H9 (cell line): ENCODE results near the gene APLF. TPM values are rescaled to one million over a fixed set of nuclear protein-coding genes. Genes with fewer than 3 reads are reported as not detected.

ENCODE experiments used
- DNase-seq: peaks from one replicate; pipeline ENCODE4 v3.0.0-alpha.2; 2017
- H2AFZ ChIP-seq: one replicate; pipeline ENCODE4 v1.6.1; 2013; ENCODE audit warnings: mild to moderate bottlenecking, low read length, control low read depth, moderate library complexity
- H2AK5ac ChIP-seq: 2 replicates; pipeline ENCODE4 v1.6.1; 2013; ENCODE audit warnings: low read length, control low read depth, mixed read lengths; ENCODE audit not compliant: insufficient read length
- H2BK120ac ChIP-seq: one replicate; pipeline ENCODE4 v1.6.1; 2013; ENCODE audit warnings: low read depth, mild to moderate bottlenecking, low read length, control low read depth, inconsistent platforms; ENCODE audit not compliant: poor library complexity, severe bottlenecking
- H2BK12ac ChIP-seq: 2 replicates; pipeline ENCODE4 v1.6.1; 2013; ENCODE audit warnings: low read length, control low read depth, mixed read lengths, low read depth; ENCODE audit not compliant: insufficient read length
- H2BK15ac ChIP-seq: 2 replicates; pipeline ENCODE4 v1.6.1; 2013; ENCODE audit warnings: low read depth, low read length, control low read depth
- H2BK20ac ChIP-seq: one replicate; pipeline ENCODE4 v1.6.1; 2013; ENCODE audit warnings: low read depth, mild to moderate bottlenecking, low read length, control low read depth, inconsistent platforms; ENCODE audit not compliant: poor library complexity, severe bottlenecking
- H2BK5ac ChIP-seq: 2 replicates; pipeline ENCODE4 v1.6.1; 2013; ENCODE audit warnings: low read length, control low read depth, mixed read lengths; ENCODE audit not compliant: insufficient read length
- H3K14ac ChIP-seq: 2 replicates; pipeline ENCODE4 v1.6.1; 2013; ENCODE audit warnings: low read length, control low read depth; ENCODE audit not compliant: insufficient read depth
- H3K18ac ChIP-seq: 2 replicates; pipeline ENCODE4 v1.6.1; 2013; ENCODE audit warnings: low read depth, mild to moderate bottlenecking, mixed read lengths, low read length, control low read depth; ENCODE audit not compliant: insufficient read length
- H3K23ac ChIP-seq: 2 replicates; pipeline ENCODE4 v1.6.1; 2013; ENCODE audit warnings: low read length, control low read depth, mixed read lengths, low read depth; ENCODE audit not compliant: insufficient read length
- H3K23me2 ChIP-seq: 2 replicates; pipeline ENCODE4 v1.6.1; 2013; ENCODE audit warnings: low read depth, mild to moderate bottlenecking, mixed read lengths, low read length, control low read depth; ENCODE audit not compliant: insufficient read length, poor library complexity, severe bottlenecking
- H3K27ac ChIP-seq: 2 replicates; pipeline ENCODE4 v1.5.1; 2013; ENCODE audit warnings: low read length, control low read depth, mixed read lengths, low read depth; ENCODE audit not compliant: insufficient read length
- H3K27me3 ChIP-seq: 2 replicates; pipeline ENCODE4 v1.6.1; 2013; ENCODE audit warnings: low read length, control low read depth, inconsistent platforms; ENCODE audit not compliant: insufficient read depth
- H3K4ac ChIP-seq: 2 replicates; pipeline ENCODE4 v1.6.1; 2013; ENCODE audit warnings: low read depth, mild to moderate bottlenecking, control low read depth, inconsistent platforms, low read length, moderate library complexity
- H3K4me1 ChIP-seq: 2 replicates; pipeline ENCODE4 v1.6.1; 2013; ENCODE audit warnings: low read length, control low read depth, inconsistent platforms; ENCODE audit not compliant: insufficient read depth
- H3K4me2 ChIP-seq: 2 replicates; pipeline ENCODE4 v1.6.1; 2013; ENCODE audit warnings: low read length, control low read depth, mixed read lengths; ENCODE audit not compliant: insufficient read length, insufficient read depth
- H3K56ac ChIP-seq: 2 replicates; pipeline ENCODE4 v1.6.1; 2013; ENCODE audit warnings: low read depth, mild to moderate bottlenecking, mixed read lengths, low read length, control low read depth; ENCODE audit not compliant: insufficient read length
- H3K79me1 ChIP-seq: 2 replicates; pipeline ENCODE4 v1.6.1; 2013; ENCODE audit warnings: low read depth, mild to moderate bottlenecking, moderate library complexity, low read length, control low read depth, inconsistent platforms; ENCODE audit not compliant: insufficient read depth, poor library complexity, severe bottlenecking
- H3K79me2 ChIP-seq: 2 replicates; pipeline ENCODE4 v1.6.1; 2013; ENCODE audit warnings: low read length, control low read depth, inconsistent platforms; ENCODE audit not compliant: insufficient read depth
- H3K9ac ChIP-seq: 2 replicates; pipeline ENCODE4 v1.6.1; 2013; ENCODE audit warnings: low read length, control low read depth, mixed read lengths; ENCODE audit not compliant: insufficient read length; ENCODE audit errors: extremely low read depth
- H3K9me3 ChIP-seq: one replicate; pipeline ENCODE4 v1.6.1; 2013; ENCODE audit warnings: low read depth, low read length, inconsistent platforms; ENCODE audit not compliant: control insufficient read depth
- H3T11ph ChIP-seq: one replicate; pipeline ENCODE4 v1.6.1; 2013; ENCODE audit warnings: mild to moderate bottlenecking, low read length, control low read depth, inconsistent platforms
- H4K20me1 ChIP-seq: one replicate; pipeline ENCODE4 v1.6.1; 2013; ENCODE audit not compliant: control insufficient read depth, insufficient read length, insufficient read depth
- H4K5ac ChIP-seq: 2 replicates; pipeline ENCODE4 v1.6.1; 2013; ENCODE audit warnings: low read depth, mild to moderate bottlenecking, mixed read lengths, low read length, control low read depth; ENCODE audit not compliant: insufficient read length
- H4K8ac ChIP-seq: replicated peaks from 2 replicates; pipeline ENCODE4 v1.6.1; 2013; ENCODE audit warnings: low read length, control low read depth, mixed read lengths, low read depth; ENCODE audit not compliant: insufficient read length
- H4K91ac ChIP-seq: 2 replicates; pipeline ENCODE4 v1.6.1; 2013; ENCODE audit warnings: low read depth, mild to moderate bottlenecking, moderate library complexity, mixed read lengths, low read length, control low read depth; ENCODE audit not compliant: insufficient read length
- H3K27ac Mint-ChIP-seq, 3 experiments: 2 replicates in 2 of 3; 3 replicates in 1 of 3; pipeline ENCODE4 v1.8.0; 2020 to 2021; ENCODE audit warnings: mixed read lengths in 3 of 3, mild to moderate bottlenecking in 1 of 3, moderate library complexity in 1 of 3
- H3K27me3 Mint-ChIP-seq: 2 replicates; pipeline ENCODE4 v1.8.0; 2021; ENCODE audit warnings: low read depth, mild to moderate bottlenecking, moderate library complexity, mixed read lengths
- H3K36me3 Mint-ChIP-seq, 3 experiments: 2 replicates in 2 of 3; 3 replicates in 1 of 3; pipeline ENCODE4 v1.8.0; 2020 to 2021; ENCODE audit warnings: low read depth in 3 of 3, mixed read lengths in 3 of 3; ENCODE audit not compliant: insufficient read depth in 1 of 3
- H3K4me1 Mint-ChIP-seq, 2 experiments: 2 replicates each; pipeline ENCODE4 v1.8.0; 2020; ENCODE audit warnings: mixed read lengths in 2 of 2
- H3K4me3 Mint-ChIP-seq, 2 experiments: 2 replicates in 1 of 2; 3 replicates in 1 of 2; pipeline ENCODE4 v1.8.0; 2020 to 2021; ENCODE audit warnings: mild to moderate bottlenecking in 2 of 2, mixed read lengths in 2 of 2, moderate library complexity in 1 of 2
- H3K9me3 Mint-ChIP-seq, 2 experiments: 2 replicates in 1 of 2; 3 replicates in 1 of 2; pipeline ENCODE4 v1.8.0; 2020; ENCODE audit warnings: mild to moderate bottlenecking in 2 of 2, mixed read lengths in 2 of 2, moderate library complexity in 1 of 2
- WGBS: extraction: QIAGEN DNeasy Blood & Tissue Kit; methylation state at CpG from one replicate; pipeline ENCODE4 v1.1.7; 2013; ENCODE audit warnings: missing lambda C conversion rate, low lambda C conversion rate, mixed read lengths; ENCODE audit not compliant: insufficient read length; ENCODE audit errors: extremely low coverage; 5-methylcytosine and 5-hydroxymethylcytosine counted together
- total RNA-seq: library from RNA; stranded (reverse); gene quantifications from 2 replicates; pipeline ENCODE4 v1.2.1, GENCODE V29; 2021
- TF ChIP-seq, protein P1 (sequence below): fragments of 200-600 bp; sonication (generic); conservative IDR thresholded peaks from 3 replicates; pipeline ENCODE4 v1.8.0; 2021; ENCODE audit warnings: antibody characterized with exemption, mild to moderate bottlenecking

APLF gene
- total RNA-seq, 1 experiment from 2014 or later = 3.7 TPM

DNA sequence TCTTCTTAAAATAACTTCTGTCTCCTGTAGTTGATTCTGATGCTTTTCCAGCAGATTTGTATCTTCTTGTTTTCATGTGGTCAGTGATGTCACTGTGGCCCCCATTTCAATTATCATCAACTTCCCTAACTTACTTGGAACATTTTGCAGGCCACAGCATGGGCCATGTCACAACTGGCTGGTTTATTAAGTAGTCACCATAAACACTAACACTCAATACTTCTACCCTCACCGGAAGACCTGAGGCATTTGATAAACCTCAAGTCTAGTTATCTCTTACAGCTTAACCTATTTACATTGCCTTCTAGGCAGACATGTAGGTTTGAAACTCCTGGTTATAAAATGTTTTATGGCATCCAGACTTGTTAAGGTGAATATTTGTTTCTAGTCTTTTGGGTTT lies 138.6 kb downstream of the APLF start:
- Histone ChIP-seq H3K79me1 (no peaks in the 10 kb centered on the region), H2BK20ac (no peak overlapping the region), H2BK15ac (no peak overlapping the region), H3K4me1 (no peaks in the 10 kb centered on the region), H3K9me3 (no peaks in the 10 kb centered on the region), H2BK12ac (no peak overlapping the region), H4K20me1 (no peaks in the 10 kb centered on the region), H3K14ac (no peak overlapping the region), H2BK5ac (no peak overlapping the region), H3K27me3 (no peaks in the 10 kb centered on the region), H3K4ac (no peak overlapping the region), H3K9ac (no peak overlapping the region), H2BK120ac (no peak overlapping the region), H3K27ac (no peak overlapping the region), H2AFZ (no peak overlapping the region), H2AK5ac (no peak overlapping the region), H3K23ac (no peak overlapping the region), H3K18ac (no peak overlapping the region), H3K56ac (no peak overlapping the region), H4K8ac (no peak overlapping the region), H4K5ac (no peak overlapping the region), H3K4me2 (no peak overlapping the region), H3K79me2 (no peaks in the 10 kb centered on the region), H3K23me2 (no peaks in the 10 kb centered on the region), H3T11ph (no peak overlapping the region), H4K91ac (no peak overlapping the region)
- no CpG with 5 or more reads among the region's 1 CpG for WGBS
- no peak for DNase-seq
- Mint-ChIP-seq H3K27me3 (no peaks in the 10 kb centered on the region), H3K4me1 (peaks cover 2 to 5% of the 10 kb centered on the region in 2 experiments; a peak in 2 of 4 replicates), H3K36me3 (peaks cover 8 to 17% (median 11%) of the 10 kb centered on the region in 3 experiments), H3K4me3 (no peak overlapping the region), H3K27ac (no peak overlapping the region), H3K9me3 (peaks cover 31 to 39% of the 10 kb centered on the region in 2 experiments)
- TF ChIP-seq, protein P1, sequence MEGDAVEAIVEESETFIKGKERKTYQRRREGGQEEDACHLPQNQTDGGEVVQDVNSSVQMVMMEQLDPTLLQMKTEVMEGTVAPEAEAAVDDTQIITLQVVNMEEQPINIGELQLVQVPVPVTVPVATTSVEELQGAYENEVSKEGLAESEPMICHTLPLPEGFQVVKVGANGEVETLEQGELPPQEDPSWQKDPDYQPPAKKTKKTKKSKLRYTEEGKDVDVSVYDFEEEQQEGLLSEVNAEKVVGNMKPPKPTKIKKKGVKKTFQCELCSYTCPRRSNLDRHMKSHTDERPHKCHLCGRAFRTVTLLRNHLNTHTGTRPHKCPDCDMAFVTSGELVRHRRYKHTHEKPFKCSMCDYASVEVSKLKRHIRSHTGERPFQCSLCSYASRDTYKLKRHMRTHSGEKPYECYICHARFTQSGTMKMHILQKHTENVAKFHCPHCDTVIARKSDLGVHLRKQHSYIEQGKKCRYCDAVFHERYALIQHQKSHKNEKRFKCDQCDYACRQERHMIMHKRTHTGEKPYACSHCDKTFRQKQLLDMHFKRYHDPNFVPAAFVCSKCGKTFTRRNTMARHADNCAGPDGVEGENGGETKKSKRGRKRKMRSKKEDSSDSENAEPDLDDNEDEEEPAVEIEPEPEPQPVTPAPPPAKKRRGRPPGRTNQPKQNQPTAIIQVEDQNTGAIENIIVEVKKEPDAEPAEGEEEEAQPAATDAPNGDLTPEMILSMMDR = no peak
